AG04450 (cell line): ENCODE results near the gene C1D. TPM values are rescaled to one million over a fixed set of nuclear protein-coding genes. Genes with fewer than 3 reads are reported as not detected.

Source experiments
- CTCF ChIA-PET: fragments of 300-600, 350-600 bp; formaldehyde crosslinking; extraction: SDS; loops from one replicate; lab custom pipeline; 2022; ENCODE audit warnings: antibody characterized with exemption, inconsistent platforms; lab: Charles Lee
- POLR2A ChIA-PET: fragments of 350-600 bp; formaldehyde crosslinking; extraction: SDS; loops from one replicate; lab custom pipeline; 2021; ENCODE audit warnings: antibody characterized with exemption, inconsistent platforms; lab: Yijun Ruan, JAX
- DNase-seq: peaks from one replicate; pipeline ENCODE4 v3.0.0-alpha.2; 2011; ENCODE audit warnings: low read depth, low spot score
- H3K27ac ChIP-seq: one replicate; pipeline ENCODE4 v1.5.1; 2012; ENCODE audit warnings: low read depth, low read length, control low read depth
- H3K27me3 ChIP-seq: one replicate; pipeline ENCODE4 v1.6.0; 2012; ENCODE audit warnings: low read length; ENCODE audit not compliant: control insufficient read depth, insufficient read depth
- H3K4me3 ChIP-seq: 2 replicates; pipeline ENCODE4 v1.5.1; 2011; ENCODE audit warnings: mild to moderate bottlenecking, low read depth, low read length, control low read depth
- H3K9me3 ChIP-seq: 2 replicates; pipeline ENCODE4 v1.5.1; 2012; ENCODE audit warnings: low read length; ENCODE audit not compliant: control insufficient read depth, insufficient read depth
- polyA plus RNA-seq: library from polyadenylated mRNA; depleted of rRNA; stranded (reverse); fragments of >200 nt; gene quantifications from 2 replicates; pipeline ENCODE4 v1.2.3, GENCODE V29; 2011
- TF ChIP-seq, protein P1 (sequence below): IDR thresholded peaks from 2 replicates; pipeline ENCODE4 v1.5.1; 2011; ENCODE audit warnings: low read depth, low read length, control low read depth, inconsistent platforms

Gene C1D
- polyA plus RNA-seq, 1 experiment, result 45.7 TPM

- ChIA-PET POLR2A (no interaction called here), CTCF (no interaction called here)
- Histone ChIP-seq H3K4me3 (no peak overlapping the region), H3K27ac (no peak overlapping the region), H3K27me3 (peaks cover 15% of the 10 kb centered on the region), H3K9me3 (no peaks in the 10 kb centered on the region)
- TF ChIP-seq, protein P1, sequence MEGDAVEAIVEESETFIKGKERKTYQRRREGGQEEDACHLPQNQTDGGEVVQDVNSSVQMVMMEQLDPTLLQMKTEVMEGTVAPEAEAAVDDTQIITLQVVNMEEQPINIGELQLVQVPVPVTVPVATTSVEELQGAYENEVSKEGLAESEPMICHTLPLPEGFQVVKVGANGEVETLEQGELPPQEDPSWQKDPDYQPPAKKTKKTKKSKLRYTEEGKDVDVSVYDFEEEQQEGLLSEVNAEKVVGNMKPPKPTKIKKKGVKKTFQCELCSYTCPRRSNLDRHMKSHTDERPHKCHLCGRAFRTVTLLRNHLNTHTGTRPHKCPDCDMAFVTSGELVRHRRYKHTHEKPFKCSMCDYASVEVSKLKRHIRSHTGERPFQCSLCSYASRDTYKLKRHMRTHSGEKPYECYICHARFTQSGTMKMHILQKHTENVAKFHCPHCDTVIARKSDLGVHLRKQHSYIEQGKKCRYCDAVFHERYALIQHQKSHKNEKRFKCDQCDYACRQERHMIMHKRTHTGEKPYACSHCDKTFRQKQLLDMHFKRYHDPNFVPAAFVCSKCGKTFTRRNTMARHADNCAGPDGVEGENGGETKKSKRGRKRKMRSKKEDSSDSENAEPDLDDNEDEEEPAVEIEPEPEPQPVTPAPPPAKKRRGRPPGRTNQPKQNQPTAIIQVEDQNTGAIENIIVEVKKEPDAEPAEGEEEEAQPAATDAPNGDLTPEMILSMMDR, result no peak
- DNase-seq, result no peak
Observed at GRCh38 chr2:68098291-68098797, 35.5 kb upstream of the C1D start.

GRCh38 chr2:68094111-68094510 lies 31.3 kb upstream of the C1D start:
- TF ChIP-seq, protein P1, result no peak
- ChIA-PET POLR2A (no interaction called here), CTCF (no interaction called here)
- Histone ChIP-seq H3K27me3 (peaks cover 8% of the 10 kb centered on the region), H3K27ac (no peak overlapping the region), H3K4me3 (no peak overlapping the region), H3K9me3 (no peaks in the 10 kb centered on the region)
- no peak for DNase-seq

DNA sequence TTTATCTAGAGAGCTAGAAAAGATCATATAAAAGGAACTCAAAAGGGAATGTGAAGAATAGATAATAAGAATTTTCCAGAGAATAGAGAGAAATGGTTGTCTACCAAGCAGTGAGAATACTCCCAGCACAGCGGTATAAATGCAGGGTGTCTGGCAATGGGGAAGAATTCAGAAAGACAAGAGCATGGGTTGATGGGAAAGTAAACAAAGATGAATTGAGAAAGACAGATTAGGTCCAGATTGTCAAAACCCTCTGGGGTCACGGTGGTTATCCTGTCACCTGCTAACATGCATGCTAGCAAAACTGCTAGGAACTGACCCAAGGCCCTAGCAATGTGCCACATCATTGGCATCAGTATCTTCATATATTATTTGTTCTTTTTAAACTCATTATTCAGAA lies 30.8 kb upstream of the C1D start:
- Histone ChIP-seq H3K27ac (no peak overlapping the region), H3K27me3 (peaks cover 8% of the 10 kb centered on the region), H3K4me3 (no peak overlapping the region), H3K9me3 (no peaks in the 10 kb centered on the region)
- POLR2A ChIA-PET, result no interaction called here
- CTCF ChIA-PET, result no interaction called here
- DNase-seq, result no peak
- TF ChIP-seq, protein P1, result no peak

DNA sequence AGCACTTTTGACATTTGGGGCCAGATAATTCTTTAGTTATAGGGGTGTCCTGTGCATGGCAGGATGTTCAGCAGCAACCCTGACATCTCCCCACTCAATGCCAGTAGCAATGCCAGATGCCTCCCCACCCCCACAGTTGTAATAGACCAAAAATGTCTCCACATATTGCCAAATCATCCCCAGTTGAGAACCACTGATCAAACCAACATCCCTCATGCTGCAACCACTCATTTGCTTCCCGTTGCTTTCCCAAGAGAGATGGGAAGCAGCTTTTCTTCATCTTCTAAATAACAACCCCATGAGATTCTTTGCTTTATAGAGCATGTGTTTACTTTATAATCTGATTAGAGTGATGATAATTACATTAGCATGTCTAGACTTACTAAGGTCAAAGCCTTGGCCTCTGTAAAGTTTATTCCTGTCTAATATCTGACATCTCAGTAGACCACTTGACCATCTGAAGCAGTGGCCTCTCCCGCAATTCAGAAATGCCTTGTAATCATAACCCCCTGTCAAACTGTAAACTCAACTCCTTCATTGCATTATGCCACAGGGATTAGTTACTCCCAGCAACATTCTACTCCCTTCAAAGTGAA lies 28.7 kb upstream of the C1D start:
- CTCF ChIA-PET, result no interaction called here

DNA sequence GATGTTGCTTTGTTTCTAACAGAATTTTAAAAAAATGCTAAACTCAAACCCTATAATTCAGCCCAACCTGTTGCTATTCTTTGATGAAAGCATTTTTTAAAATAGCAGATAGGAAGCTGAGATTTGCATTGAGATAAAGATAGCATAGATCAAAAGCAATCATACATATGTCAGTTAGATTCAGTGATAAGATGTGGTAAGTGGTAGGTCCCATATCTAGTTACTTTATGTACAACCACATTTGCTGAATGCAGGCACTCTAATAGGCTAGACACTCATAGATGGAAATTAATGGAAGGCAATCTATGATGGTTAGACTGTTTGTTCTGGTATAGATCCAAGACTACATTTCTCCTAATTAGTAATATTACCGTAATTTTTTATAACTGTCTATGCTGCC lies 27.2 kb upstream of the C1D start:
- CTCF ChIA-PET, result interaction anchor here (1.5 to 1.7 kb wide), 2 partner anchors 32 to 352 kb away, joined by 3 to 4 read pairs; no protein-coding TSS in a partner anchor
- Histone ChIP-seq H3K4me3 (no peak overlapping the region), H3K9me3 (no peaks in the 10 kb centered on the region), H3K27ac (no peak overlapping the region), H3K27me3 (peaks cover 5% of the 10 kb centered on the region)
- POLR2A ChIA-PET, result no interaction called here
- TF ChIP-seq, protein P1, result no peak
- no peak for DNase-seq

More for the DNA sequence above, 28.7 kb upstream of the C1D start:
- no peaks in the 10 kb centered on the region for H3K9me3 ChIP-seq
- POLR2A ChIA-PET, result no interaction called here
- TF ChIP-seq, protein P1, result no peak
- peaks cover 7% of the 10 kb centered on the region for H3K27me3 ChIP-seq
- H3K4me3 ChIP-seq, result no peak overlapping the region
- DNase-seq, result no peak
- H3K27ac ChIP-seq, result no peak overlapping the region
